HepG2 (cell line): ENCODE measurements around the gene PIGW. TPM values are rescaled to one million over a fixed set of nuclear protein-coding genes. Genes with fewer than 3 reads are reported as not detected.
A peak's percentile ranks its signal among the peaks of the same experiment; 100 is the strongest.

Experiments used
- AGO1 ChIP-seq: fragments of 200-400 bp; formaldehyde crosslinking; IDR thresholded peaks from 2 replicates; pipeline ENCODE4 v1.6.1; 2017; ENCODE audit warnings: mild to moderate bottlenecking, low read depth, low read length, moderate library complexity; ENCODE audit not compliant: poor library complexity, severe bottlenecking
- AGO2 ChIP-seq: fragments of 200-400 bp; formaldehyde crosslinking; optimal IDR thresholded peaks from 2 replicates; pipeline ENCODE3; 2017; ENCODE audit warnings: mild to moderate bottlenecking, low read depth, low read length, moderate library complexity
- CBX2 ChIP-seq, 2 experiments: fragments of 200-600 bp in 1 of 2; sonication (generic); formaldehyde crosslinking in 1 of 2; IDR thresholded peaks; 2 replicates each; pipeline versions ENCODE4 v1.7.0 to v1.8.1; 2018 to 2022; ENCODE audit warnings: low read depth in 2 of 2, low read length in 1 of 2, mild to moderate bottlenecking in 1 of 2, missing genetic modification reagents in 1 of 2
- HOXA7 ChIP-seq: sonication (generic); formaldehyde crosslinking; IDR thresholded peaks from 2 replicates; pipeline ENCODE4 v1.8.1; 2022; ENCODE audit warnings: mild to moderate bottlenecking, missing genetic modification reagents, moderate library complexity
- MLXIP ChIP-seq: sonication (generic); formaldehyde crosslinking; IDR thresholded peaks from 2 replicates; pipeline ENCODE4 v1.9.0; 2021; ENCODE audit warnings: missing genetic modification reagents, borderline replicate concordance
- NFYB ChIP-seq: sonication (generic); formaldehyde crosslinking; IDR thresholded peaks from 2 replicates; pipeline ENCODE4 v1.4.0; 2020; ENCODE audit warnings: missing genetic modification reagents
- NR2F1 ChIP-seq, 2 experiments: fragments of 450-650 bp in 1 of 2; formaldehyde crosslinking in 1 of 2; IDR thresholded peaks; 2 replicates each; pipeline versions ENCODE4 v1.5.0 to v1.6.1; 2016 to 2020; ENCODE audit warnings: mild to moderate bottlenecking in 1 of 2, missing compliant biosample characterization in 1 of 2, missing genetic modification reagents in 1 of 2, moderate library complexity in 1 of 2
- RAD51 ChIP-seq: fragments of 450-650 bp; IDR thresholded peaks from 2 replicates; pipeline ENCODE4 v1.6.1; 2016; ENCODE audit warnings: borderline replicate concordance
- SIN3A ChIP-seq: IDR thresholded peaks from 2 replicates; pipeline ENCODE4 v1.6.1; 2011; ENCODE audit warnings: low read depth, mild to moderate bottlenecking, control low read depth, low read length, borderline replicate concordance
- SMAD3 ChIP-seq: sonication (generic); formaldehyde crosslinking; IDR thresholded peaks from 2 replicates; pipeline ENCODE4 v1.4.0; 2020; ENCODE audit warnings: missing genetic modification reagents
- WIZ ChIP-seq: sonication (generic); formaldehyde crosslinking; IDR thresholded peaks from 2 replicates; pipeline ENCODE4 v1.5.1; 2020; ENCODE audit warnings: mild to moderate bottlenecking, missing genetic modification reagents
- YY1 ChIP-seq: IDR thresholded peaks from 2 replicates; pipeline ENCODE4 v1.6.1; 2011; ENCODE audit warnings: low read length, low read depth, moderate library complexity, mild to moderate bottlenecking; ENCODE audit not compliant: insufficient read depth, insufficient replicate concordance
- ZEB1 ChIP-seq: IDR thresholded peaks from 2 replicates; pipeline ENCODE4 v1.6.1; 2012; ENCODE audit warnings: mild to moderate bottlenecking, low read depth, inconsistent platforms; ENCODE audit not compliant: insufficient replicate concordance
- ZNF124 ChIP-seq: sonication (generic); formaldehyde crosslinking; IDR thresholded peaks from 2 replicates; pipeline ENCODE4 v1.4.0; 2020; ENCODE audit warnings: missing genetic modification reagents
- ZNF234 ChIP-seq: sonication (generic); formaldehyde crosslinking; conservative IDR thresholded peaks from 2 replicates; pipeline ENCODE4 v1.5.1; 2020; ENCODE audit warnings: mild to moderate bottlenecking, missing genetic modification reagents
- ZNF503 ChIP-seq: sonication (generic); formaldehyde crosslinking; IDR thresholded peaks from 2 replicates; pipeline ENCODE4 v1.4.0; 2020; ENCODE audit warnings: missing genetic modification reagents
- ZNF547 ChIP-seq: sonication (generic); formaldehyde crosslinking; IDR thresholded peaks from 2 replicates; pipeline ENCODE4 v1.5.1; 2020; ENCODE audit warnings: mild to moderate bottlenecking, missing genetic modification reagents
- ZNF574 ChIP-seq: sonication (generic); formaldehyde crosslinking; IDR thresholded peaks from 2 replicates; pipeline ENCODE4 v1.4.0; 2020; ENCODE audit warnings: missing genetic modification reagents
- polyA plus RNA-seq, 8 experiments: library from polyadenylated mRNA; depleted of rRNA in 3 of 8; stranded (reverse) in 7 of 8; unstranded in 1 of 8; fragments of >200 nt; fragmentation: Illumina TruSeq in 4 of 8; extraction: Trizol in 4 of 8; gene quantifications; 2 replicates each; pipeline versions ENCODE4 v1.2.1 to v1.2.3, GENCODE V29; 2011 to 2016; ENCODE audit warnings: low read depth in 4 of 8, missing spikeins in 1 of 8, mixed read lengths in 1 of 8; ENCODE audit not compliant: insufficient read depth in 1 of 8
- total RNA-seq, 5 experiments: library from RNA; depleted of rRNA; stranded (reverse); fragments of >200 nt; fragmentation: Illumina TruSeq; extraction: Trizol; gene quantifications; 2 replicates each; pipeline ENCODE4 v1.2.3, GENCODE V29; 2016; ENCODE audit warnings: low read depth in 1 of 5
- TF ChIP-seq, protein P1 (sequence below): sonication (generic); formaldehyde crosslinking; IDR thresholded peaks from 2 replicates; pipeline ENCODE4 v1.5.1; 2020; ENCODE audit warnings: mild to moderate bottlenecking, moderate library complexity, missing genetic modification reagents

The PIGW gene
- total and polyA plus RNA-seq, 2 of the 13 experiments (the other 11 are each of a cell fraction or from before 2014, with no cell fraction given) = 9.0 to 24.0 TPM

GRCh38 chr17:36533935-36534839, 600 bp upstream of the PIGW start (continued):
- TF ChIP-seq AGO2 = no peak
- TF ChIP-seq ZNF124 (CRISPR knock-in tag) = no peak
- no peak for TF ChIP-seq HOXA7 (CRISPR knock-in tag)
- TF ChIP-seq MLXIP = no peak
- peak; percentile 89 for TF ChIP-seq ZEB1
- no peak for TF ChIP-seq SMAD3 (CRISPR knock-in tag)
- TF ChIP-seq AGO1 = no peak
- peak; percentile 32; the same call in 1 of the 2 replicates for TF ChIP-seq ZNF574
- no peak for TF ChIP-seq NFYB (CRISPR knock-in tag)
- TF ChIP-seq CBX2 (IDR thresholded peaks at IDR 0.05; ENCODE audit: low read depth, low read length) = no peak
- no peak for TF ChIP-seq CBX2 (CRISPR knock-in tag; IDR thresholded peaks at IDR 0.05; ENCODE audit: low read depth)
- peak; percentile 57; the same call in 1 of the 2 replicates for TF ChIP-seq SIN3A
- no peak for TF ChIP-seq RAD51
- no peak for TF ChIP-seq WIZ (CRISPR knock-in tag)
- TF ChIP-seq YY1 = no peak
- TF ChIP-seq ZNF503 (CRISPR knock-in tag) = no peak
- no peak for TF ChIP-seq ZNF234 (CRISPR knock-in tag)
- TF ChIP-seq, protein P1, sequence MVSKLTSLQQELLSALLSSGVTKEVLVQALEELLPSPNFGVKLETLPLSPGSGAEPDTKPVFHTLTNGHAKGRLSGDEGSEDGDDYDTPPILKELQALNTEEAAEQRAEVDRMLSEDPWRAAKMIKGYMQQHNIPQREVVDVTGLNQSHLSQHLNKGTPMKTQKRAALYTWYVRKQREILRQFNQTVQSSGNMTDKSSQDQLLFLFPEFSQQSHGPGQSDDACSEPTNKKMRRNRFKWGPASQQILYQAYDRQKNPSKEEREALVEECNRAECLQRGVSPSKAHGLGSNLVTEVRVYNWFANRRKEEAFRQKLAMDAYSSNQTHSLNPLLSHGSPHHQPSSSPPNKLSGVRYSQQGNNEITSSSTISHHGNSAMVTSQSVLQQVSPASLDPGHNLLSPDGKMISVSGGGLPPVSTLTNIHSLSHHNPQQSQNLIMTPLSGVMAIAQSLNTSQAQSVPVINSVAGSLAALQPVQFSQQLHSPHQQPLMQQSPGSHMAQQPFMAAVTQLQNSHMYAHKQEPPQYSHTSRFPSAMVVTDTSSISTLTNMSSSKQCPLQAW (CRISPR knock-in tag) = no peak
- no peak for TF ChIP-seq NR2F1 (CRISPR knock-in tag; IDR thresholded peaks at IDR 0.05)
- TF ChIP-seq ZNF547 (CRISPR knock-in tag) = peak; percentile 6; the same call in 1 of the 2 replicates
